ENCODE results near the gene TP53I11. TPM values are rescaled to one million over a fixed set of nuclear protein-coding genes. Genes with fewer than 3 reads are reported as not detected.

Gene TP53I11
- total RNA-seq, 2 donors from 2014 or later, result 60.0 to 141 TPM

DNA sequence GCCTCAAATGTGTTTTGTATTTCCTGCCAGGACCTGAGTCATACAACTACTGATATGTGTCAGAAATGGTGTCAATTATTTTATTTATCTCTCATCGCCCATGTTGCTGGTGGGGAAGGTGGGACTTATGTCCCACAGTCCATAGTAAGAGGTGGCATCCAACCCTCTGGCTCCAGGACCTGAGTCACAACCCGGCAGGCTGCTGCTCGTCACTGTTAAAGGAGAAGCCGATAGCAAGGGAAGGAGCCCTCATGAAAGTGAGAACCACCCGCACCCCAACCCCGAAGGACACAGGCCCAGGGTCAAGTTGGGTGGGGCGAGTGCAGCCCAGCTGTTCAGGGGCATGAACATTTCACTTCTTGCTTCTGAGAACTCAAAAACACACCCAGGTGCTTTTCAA lies 33.1 kb upstream of the TP53I11 start:
- TF ChIP-seq, protein P1, sequence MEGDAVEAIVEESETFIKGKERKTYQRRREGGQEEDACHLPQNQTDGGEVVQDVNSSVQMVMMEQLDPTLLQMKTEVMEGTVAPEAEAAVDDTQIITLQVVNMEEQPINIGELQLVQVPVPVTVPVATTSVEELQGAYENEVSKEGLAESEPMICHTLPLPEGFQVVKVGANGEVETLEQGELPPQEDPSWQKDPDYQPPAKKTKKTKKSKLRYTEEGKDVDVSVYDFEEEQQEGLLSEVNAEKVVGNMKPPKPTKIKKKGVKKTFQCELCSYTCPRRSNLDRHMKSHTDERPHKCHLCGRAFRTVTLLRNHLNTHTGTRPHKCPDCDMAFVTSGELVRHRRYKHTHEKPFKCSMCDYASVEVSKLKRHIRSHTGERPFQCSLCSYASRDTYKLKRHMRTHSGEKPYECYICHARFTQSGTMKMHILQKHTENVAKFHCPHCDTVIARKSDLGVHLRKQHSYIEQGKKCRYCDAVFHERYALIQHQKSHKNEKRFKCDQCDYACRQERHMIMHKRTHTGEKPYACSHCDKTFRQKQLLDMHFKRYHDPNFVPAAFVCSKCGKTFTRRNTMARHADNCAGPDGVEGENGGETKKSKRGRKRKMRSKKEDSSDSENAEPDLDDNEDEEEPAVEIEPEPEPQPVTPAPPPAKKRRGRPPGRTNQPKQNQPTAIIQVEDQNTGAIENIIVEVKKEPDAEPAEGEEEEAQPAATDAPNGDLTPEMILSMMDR (IDR thresholded peaks at IDR 0.05), result no peak
- no peaks in the 10 kb centered on the region for H3K36me3 ChIP-seq
- no peak overlapping the region for H3K27ac ChIP-seq
- no peaks in the 10 kb centered on the region for H3K4me1 ChIP-seq (ENCODE audit: control insufficient read depth in 1 of 2, low read depth in 2 of 2)
- H3K4me3 ChIP-seq, result no peak overlapping the region
- DNase-seq (ENCODE audit: low spot score), result no peak
- ATAC-seq (ENCODE audit: insufficient number of reproducible peaks, low FRiP score, low read depth), result no peak
- H3K9me3 ChIP-seq, result no peaks in the 10 kb centered on the region
- H3K27me3 ChIP-seq (replicated peaks; ENCODE audit: insufficient read depth), result no peaks in the 10 kb centered on the region

DNA sequence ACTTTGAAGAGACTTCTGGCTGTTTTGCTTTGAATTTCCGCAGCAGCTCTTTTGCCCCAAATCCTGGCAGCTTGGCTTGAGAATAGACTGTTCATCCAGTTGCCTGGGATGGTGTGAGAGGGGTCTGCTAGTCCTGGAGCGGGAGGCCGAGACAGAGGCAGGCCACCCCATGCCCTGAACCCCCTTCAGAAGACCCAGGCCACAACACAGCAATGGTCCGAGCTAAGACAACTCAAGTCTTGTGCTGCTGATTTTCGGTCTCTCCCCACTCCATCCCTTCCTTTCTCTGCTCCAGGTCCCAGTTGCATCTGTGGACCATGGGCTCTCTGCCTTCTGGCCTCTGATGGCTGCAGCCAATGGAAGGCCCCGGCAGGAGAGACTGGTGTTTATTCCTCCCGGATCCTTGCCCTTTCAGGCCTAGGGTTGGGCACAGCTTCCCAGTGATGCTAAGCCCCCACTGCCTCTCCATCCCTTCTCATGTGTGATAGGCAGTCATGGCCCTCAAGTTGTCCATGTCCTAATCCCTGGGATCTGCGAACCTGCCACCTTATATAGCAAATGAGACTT lies 31.9 kb upstream of the TP53I11 start:
- Histone ChIP-seq H3K4me1 (ENCODE audit: control insufficient read depth in 1 of 2, low read depth in 2 of 2) (peaks cover 0 to 4% of the 10 kb centered on the region in 2 donors), H3K4me3 (no peak overlapping the region), H3K36me3 (no peaks in the 10 kb centered on the region), H3K27ac (no peak overlapping the region), H3K27me3 (replicated peaks; ENCODE audit: insufficient read depth) (no peaks in the 10 kb centered on the region), H3K9me3 (no peaks in the 10 kb centered on the region)
- DNase-seq (ENCODE audit: low spot score) (no peak), ATAC-seq (ENCODE audit: insufficient number of reproducible peaks, low FRiP score, low read depth) (no peak)
- TF ChIP-seq, protein P1 (IDR thresholded peaks at IDR 0.05), result no peak

DNA sequence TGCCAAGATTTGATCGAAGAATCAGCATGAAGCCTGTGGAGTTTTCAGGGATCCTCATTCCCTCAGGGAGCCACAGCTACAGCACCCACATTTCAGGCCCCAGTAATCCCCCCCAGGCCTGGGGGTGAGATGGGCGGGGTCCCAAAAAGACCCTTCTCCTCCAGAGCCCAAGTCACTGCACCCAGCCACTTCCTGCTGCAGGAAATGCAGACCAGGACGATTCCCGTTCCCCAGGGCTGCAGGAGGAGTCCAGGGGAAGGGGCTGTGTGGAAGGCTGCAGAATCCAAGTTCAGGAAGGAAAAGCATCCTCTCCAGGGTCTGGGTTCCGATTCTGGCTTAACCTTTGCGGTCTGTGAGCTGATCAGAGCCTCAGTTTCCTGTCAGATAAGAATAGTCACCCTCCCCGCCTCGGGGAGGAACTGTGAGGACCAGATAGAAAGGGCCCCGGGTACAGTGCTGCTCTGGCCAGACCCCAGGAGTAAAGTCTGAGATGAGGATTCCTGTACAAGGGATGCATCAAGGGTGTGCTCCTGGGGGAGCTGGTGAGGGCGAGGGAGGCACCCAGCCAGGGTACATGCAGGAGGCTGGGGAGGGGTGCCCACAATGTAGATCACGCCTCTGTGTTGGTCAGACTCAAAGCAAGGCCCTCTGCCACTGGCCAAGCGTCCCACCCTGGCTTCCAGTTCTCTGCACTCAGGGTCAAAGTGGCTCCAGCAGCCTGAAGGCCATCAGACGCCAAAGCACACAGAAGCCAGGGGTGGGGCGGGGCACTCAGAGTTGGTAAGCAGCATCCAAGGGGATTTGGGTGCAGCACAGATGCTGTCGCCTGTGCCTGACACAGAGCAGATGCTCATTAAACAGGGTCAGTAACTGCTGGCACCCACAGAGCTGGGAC lies 30.1 kb upstream of the TP53I11 start:
- Histone ChIP-seq H3K36me3 (no peaks in the 10 kb centered on the region), H3K4me3 (no peak overlapping the region), H3K27ac (no peak overlapping the region), H3K4me1 (ENCODE audit: control insufficient read depth in 1 of 2, low read depth in 2 of 2) (peaks cover 0 to 5% of the 10 kb centered on the region in 2 donors), H3K27me3 (replicated peaks; ENCODE audit: insufficient read depth) (no peaks in the 10 kb centered on the region), H3K9me3 (no peaks in the 10 kb centered on the region)
- no peak for DNase-seq (ENCODE audit: low spot score)
- ATAC-seq (ENCODE audit: insufficient number of reproducible peaks, low FRiP score, low read depth), result no peak
- TF ChIP-seq, protein P1 (IDR thresholded peaks at IDR 0.05), result no peak

DNA sequence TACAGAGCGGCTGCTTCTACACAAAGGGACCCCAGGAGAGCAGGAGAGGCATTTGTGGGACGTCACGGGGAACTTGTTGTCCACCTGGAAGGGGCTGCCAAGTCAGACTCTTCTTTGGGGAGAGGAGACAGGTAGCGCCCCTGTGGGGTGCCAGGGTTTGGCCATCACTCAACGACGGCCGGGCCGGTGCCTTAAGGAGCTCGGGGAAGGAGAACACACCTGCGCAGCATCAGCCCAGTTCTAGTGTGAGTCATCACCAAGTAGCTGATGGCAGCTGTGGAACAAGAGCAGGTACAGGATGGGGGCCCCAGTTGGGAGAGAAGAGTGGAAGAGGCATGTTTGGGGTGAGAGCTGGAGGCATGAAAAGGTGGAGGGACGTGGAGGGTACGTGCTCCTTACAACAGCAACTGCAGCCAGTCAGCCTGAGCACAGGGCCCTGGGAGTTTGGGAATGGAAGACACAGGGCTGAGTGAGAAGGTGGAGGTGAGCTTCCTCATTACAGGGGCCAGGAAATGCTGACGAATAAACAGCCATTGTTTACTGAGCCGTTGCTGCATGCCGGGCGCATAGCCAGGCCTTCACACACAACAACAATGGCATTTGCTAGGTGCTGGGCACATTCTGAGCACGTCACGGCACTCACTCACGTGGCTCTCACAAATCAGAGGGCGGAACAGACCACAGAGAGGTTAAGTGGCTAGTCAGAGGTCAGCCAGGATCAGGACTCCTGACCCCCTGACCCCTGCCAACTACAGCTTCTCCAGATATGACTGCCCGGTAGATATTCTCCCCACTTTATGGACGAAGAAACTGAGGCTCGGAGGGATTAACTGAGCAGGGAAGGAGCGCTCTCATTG lies 29.1 kb upstream of the TP53I11 start:
- Histone ChIP-seq H3K4me1 (ENCODE audit: control insufficient read depth in 1 of 2, low read depth in 2 of 2) (peaks cover 0 to 5% of the 10 kb centered on the region in 2 donors), H3K27ac (no peak overlapping the region), H3K9me3 (no peaks in the 10 kb centered on the region), H3K36me3 (no peaks in the 10 kb centered on the region), H3K4me3 (no peak overlapping the region), H3K27me3 (replicated peaks; ENCODE audit: insufficient read depth) (no peaks in the 10 kb centered on the region)
- DNase-seq (ENCODE audit: low spot score) (no peak), ATAC-seq (ENCODE audit: insufficient number of reproducible peaks, low FRiP score, low read depth) (no peak)
- TF ChIP-seq, protein P1 (IDR thresholded peaks at IDR 0.05), result no peak

DNA sequence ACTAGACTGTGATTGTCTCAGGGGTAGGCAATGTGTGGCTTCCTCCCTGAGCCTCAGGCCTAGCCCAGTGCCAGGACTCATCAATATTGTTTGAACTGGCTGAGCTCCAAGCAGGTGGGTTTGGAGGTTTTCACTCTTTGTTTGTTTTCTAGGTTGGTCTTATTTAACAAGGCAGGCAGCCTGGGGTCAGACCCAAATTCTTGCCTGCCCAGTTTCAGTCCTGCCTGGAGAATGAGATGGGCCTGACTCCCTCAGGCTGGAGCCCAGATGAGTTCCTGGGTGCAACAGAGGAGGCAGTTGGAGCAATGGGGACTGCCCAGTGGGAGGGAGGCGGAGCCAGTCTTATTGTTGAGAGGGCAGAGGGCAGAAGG lies 28.3 kb upstream of the TP53I11 start:
- H3K9me3 ChIP-seq, result no peaks in the 10 kb centered on the region
- ATAC-seq (ENCODE audit: insufficient number of reproducible peaks, low FRiP score, low read depth) (no peak), DNase-seq (ENCODE audit: low spot score) (no peak)
- peaks cover 3 to 5% of the 10 kb centered on the region in 2 donors for H3K4me1 ChIP-seq (ENCODE audit: control insufficient read depth in 1 of 2, low read depth in 2 of 2)
- no peaks in the 10 kb centered on the region for H3K36me3 ChIP-seq
- H3K27ac ChIP-seq, result no peak overlapping the region
- H3K4me3 ChIP-seq, result no peak overlapping the region
- TF ChIP-seq, protein P1 (IDR thresholded peaks at IDR 0.05), result no peak
- H3K27me3 ChIP-seq (replicated peaks; ENCODE audit: insufficient read depth), result no peaks in the 10 kb centered on the region
